Gastroesophageal sphincter (tissue), 3 donors: ENCODE measurements around the gene TACR2.

Experiments used
- CTCF ChIP-seq, 4 experiments: fragments of 200-600 bp in 2 of 4; fragments of 450-650 bp in 2 of 4; sonication (generic) in 1 of 4; IDR thresholded peaks; one replicate each; pipeline ENCODE4 v1.5.1; 2017 to 2019; ENCODE audit warnings: antibody characterized with exemption in 4 of 4, mild to moderate bottlenecking in 2 of 4, moderate library complexity in 2 of 4
- POLR2A ChIP-seq, 2 donors: fragments of 450-650 bp; IDR thresholded peaks; one replicate each; pipeline ENCODE4 v1.6.1; 2017; ENCODE audit warnings: antibody characterized with exemption in 2 of 2, mild to moderate bottlenecking in 2 of 2, moderate library complexity in 1 of 2

DNA sequence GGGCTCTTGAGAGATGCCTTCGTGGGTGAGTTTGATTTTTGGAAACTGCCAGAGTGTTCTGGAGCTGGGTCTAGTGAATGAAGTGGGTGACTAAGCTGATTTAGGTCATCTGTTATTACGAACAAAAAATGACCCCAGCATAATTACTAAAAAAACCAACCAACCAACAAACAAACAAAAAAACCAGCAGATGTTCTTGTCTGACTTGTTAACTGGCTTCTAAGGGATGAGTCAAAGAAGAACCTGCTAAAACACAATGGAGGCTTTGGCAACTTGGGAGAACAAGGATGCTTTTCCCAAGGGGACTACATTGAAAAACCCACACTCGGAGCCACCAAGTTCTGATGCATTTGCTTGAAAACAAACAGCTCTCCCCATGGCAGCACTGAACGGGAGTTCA is 11.5 kb downstream of the TACR2 start:
- no peak for TF ChIP-seq CTCF (IDR thresholded peaks at IDR 0.05)
- no peak for TF ChIP-seq POLR2A (IDR thresholded peaks at IDR 0.05)
